Inferior parietal cortex (tissue), 1 donor: ENCODE data around the gene GPRASP1.
A peak's percentile ranks its signal among the peaks of the same experiment; 100 is the strongest.
"Not testable (repeated sequence)": the region's sequence is repeated elsewhere in the genome, so short reads cannot be mapped to it uniquely, and the experiment has no call there.

ENCODE experiments used
- DNase-seq: peaks from one replicate; pipeline ENCODE4 v3.0.0-alpha.2; 2016; ENCODE audit errors: extremely low spot score

GPRASP1 gene

DNA sequence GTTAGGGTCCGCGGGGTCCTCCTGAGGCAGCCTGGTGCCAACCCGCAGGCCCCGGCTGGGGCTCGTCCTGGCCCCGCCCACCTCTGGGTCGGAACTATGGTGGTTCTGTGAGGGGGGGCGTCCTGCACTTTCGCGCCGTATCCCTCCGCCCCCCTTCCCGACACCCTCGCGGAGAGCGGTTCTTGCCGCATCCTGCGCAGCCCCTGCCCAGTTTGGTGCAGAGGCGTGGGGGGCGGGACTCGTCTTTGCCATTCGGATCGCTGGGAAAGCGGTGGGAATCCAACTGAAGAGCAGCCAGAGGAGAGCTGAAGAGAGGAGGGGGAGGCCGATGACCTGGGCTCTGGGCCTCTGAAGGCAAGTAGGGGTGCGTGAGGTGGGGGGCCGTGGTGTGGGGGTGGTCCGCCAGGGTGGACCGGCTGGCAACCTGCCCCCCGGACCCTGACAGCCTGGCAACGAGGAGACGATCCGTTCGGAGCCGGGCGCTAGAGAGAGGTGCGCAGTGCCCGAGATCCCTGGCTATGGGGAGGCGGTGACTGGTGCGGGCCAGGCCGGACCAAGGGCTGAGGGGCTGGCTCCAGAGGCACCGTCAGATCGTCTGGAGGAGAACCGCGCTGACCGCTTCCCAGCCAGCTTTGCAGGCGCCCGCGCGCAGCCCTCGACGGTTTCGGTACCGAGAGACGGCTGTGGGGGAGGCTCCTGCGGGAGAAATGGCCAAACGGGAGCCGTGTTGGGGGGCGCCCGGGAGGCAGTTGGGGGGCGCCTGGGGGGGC is at the start of gene GPRASP1:
Gene GPRASP1 (plus strand): TSS at position 242 of the 770 bp plus-strand sequence. CDS start 2,431 bp downstream, outside the sequence.
- peak; percentile 35 for DNase-seq

GRCh38 chrX:102604327-102604726 is 47.0 kb upstream of the GPRASP1 start:
- no peak for DNase-seq

DNA sequence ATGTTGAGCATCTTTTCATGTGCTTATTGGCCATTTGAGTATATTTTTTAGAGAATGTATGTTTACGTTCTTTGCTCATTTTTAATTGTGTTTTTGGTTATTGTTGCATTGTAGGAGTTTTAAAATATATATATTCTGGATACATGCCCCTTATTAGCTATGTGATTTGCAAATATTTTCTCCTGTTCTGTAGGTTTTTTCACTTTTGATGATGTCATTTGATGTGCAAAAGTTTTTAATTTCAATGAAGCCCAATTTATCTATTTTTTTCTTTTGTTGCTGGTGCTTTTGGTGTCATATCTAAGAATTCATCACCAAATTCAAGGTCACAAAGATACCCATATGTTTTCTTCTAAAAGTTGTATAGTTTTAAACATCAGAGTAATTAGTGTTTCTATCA is 45.2 kb upstream of the GPRASP1 start:
- no peak for DNase-seq

DNA sequence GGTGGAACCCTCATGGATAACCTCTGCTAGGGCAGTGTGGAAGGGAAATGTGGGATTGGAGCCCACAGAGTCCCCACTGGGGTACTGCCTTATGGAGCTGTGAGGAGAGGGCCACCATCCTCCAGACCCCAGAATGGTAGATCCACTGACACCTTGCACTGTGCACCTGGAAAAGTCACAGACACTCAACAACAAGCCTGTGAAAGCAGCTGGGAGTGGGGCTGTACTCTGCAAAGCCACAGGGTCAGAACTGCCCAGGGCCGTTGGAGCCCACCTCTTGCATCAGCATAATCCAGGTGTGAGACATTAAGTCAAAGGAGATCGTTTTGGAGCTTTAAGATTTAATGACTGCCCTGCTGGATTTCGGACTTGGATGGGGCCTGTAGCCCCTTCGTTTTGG is 40.4 kb upstream of the GPRASP1 start:
- no peak for DNase-seq

- peak; percentile 22 for DNase-seq
Measured at GRCh38 chrX:102624105-102624504, 27.2 kb upstream of the GPRASP1 start.

DNA sequence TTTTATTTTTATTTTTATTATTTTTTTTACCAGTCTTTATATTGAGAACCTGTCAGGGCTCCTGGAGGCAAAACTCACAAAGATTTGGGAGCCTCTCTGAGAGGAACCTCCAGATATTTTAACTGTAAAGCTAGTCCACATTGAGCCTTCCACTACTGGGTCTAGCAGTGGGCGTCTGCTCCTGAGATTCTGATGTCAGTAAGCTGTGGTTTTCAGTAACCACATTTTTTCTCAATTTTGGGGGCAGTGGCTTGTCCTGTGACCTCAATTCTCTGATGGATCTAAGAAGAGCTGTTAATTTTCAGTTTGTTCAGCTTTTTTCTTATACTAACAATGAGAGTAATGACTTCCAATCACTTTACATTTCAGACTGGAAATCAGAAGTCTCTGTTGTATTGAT is 23.6 kb upstream of the GPRASP1 start:
- no peak for DNase-seq

GRCh38 chrX:102637561-102637960 is 13.7 kb upstream of the GPRASP1 start:
- no peak for DNase-seq

- DNase-seq: no peak
Measured at GRCh38 chrX:102650903-102651241, 411 bp upstream of the GPRASP1 start.

- peak; percentile 54 for DNase-seq
Measured at GRCh38 chrX:102652031-102652688, 877 bp downstream of the GPRASP1 start.

DNA sequence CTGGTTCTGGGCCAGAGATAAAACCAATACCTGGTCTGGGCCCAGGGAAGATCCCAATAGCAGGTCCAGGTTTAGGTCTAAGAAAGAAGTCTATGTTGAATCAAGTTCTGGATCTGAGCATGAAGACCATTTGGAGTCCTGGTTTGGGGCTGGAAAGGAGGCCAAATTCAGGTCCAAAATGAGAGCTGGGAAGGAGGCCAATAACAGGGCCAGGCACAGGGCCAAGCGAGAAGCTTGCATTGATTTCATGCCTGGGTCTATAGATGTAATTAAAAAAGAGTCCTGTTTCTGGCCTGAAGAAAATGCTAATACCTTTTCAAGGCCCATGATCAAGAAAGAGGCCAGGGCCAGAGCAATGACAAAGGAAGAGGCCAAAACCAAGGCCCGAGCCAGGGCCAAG is 3.4 kb downstream of the GPRASP1 start:
- no peak for DNase-seq

GRCh38 chrX:102658556-102658955 is 7.3 kb downstream of the GPRASP1 start:
- no peak for DNase-seq

DNA sequence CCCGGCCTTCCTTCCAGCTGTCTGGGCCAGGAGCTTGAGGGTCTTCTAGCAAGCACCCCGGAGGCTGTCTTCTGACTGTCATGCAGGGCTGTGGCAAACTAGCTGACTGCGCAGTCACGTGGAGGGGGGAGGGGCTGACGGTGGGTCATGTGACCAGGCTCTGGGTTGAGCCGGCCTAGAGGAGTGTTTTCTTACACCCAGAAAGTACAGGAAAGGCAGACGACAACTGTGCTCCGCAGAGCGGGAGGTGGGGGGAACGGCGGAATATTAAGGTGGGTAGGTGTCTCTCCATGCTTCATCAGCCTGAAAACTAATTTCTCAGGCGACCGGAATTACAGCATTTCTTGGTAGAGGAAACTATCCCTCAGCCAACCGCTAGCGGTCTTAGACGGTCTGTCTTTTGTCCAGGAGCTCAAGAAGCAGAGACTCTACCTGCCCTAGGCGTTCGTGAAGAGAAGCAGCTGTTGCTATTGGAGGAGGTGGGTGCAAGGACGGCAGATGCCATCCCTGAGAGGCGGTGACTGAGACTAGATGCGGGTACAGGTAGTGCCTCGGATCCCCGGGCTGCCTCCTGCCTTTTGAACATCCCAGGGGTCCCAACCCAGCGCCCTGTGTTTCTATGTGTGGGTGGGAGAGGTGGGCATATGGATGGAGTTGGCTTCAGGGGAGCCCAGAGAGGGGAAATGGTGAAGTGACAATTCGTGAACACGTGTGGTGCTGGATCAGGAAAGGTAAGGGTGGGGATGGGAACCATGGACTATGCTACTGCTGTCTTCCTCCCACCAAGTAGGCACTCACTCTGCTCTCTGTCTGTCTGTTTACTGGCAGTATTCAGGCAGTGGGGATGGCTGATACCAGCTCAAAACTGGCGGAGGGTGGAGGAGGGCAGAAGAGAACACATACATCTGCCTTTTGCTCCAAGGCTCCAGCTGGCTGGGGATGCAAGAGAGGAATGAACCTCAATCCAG is 8.8 kb downstream of the GPRASP1 start:
- peak; percentile 58 for DNase-seq

- not testable (repeated sequence) for DNase-seq
Measured at GRCh38 chrX:102663820-102664219, 12.5 kb downstream of the GPRASP1 start.

- DNase-seq: not testable (repeated sequence)
Measured at GRCh38 chrX:102667034-102667433, 15.8 kb downstream of the GPRASP1 start.

DNA sequence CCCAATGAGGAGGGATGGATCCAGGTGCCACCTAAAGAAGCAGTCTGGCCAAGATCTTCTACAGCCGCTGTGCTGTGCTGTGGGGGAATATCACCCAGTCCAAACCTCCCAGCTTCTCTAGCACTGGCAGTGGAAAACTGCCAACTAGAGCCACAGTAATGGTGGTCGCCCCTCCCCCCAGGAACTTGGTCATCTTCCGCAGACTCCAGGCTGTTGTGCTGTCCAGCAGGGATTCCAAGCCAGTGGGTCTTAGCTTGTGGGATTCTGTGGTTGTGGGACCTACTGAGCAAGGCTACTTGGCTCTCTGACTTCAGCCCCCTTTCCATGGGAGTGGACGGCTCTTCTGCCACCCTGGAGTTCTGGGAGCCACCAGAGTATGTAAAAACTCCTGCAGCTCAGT is 18.2 kb downstream of the GPRASP1 start:
- DNase-seq: no peak

GRCh38 chrX:102672856-102673255 is 21.6 kb downstream of the GPRASP1 start:
- DNase-seq: no peak

DNA sequence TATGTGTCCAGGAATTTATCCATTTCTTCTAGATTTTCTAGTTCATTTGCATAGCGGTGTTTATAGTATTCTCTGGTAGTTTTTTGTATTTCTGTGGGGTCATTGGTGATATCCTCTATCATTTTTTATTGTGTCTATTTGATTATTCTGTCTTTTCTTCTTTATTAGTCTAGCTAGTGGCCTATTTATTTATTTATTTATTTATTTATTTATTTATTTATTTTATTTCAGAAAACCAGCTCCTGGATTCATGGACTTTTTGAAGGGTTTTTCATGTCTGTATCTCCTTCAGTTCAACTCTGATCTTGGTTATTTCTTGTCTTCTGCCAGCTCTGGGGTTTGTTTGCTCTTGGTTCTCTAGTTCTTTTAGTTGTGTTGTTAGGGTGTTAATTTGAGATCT is 26.2 kb downstream of the GPRASP1 start:
- not testable (repeated sequence) for DNase-seq

DNA sequence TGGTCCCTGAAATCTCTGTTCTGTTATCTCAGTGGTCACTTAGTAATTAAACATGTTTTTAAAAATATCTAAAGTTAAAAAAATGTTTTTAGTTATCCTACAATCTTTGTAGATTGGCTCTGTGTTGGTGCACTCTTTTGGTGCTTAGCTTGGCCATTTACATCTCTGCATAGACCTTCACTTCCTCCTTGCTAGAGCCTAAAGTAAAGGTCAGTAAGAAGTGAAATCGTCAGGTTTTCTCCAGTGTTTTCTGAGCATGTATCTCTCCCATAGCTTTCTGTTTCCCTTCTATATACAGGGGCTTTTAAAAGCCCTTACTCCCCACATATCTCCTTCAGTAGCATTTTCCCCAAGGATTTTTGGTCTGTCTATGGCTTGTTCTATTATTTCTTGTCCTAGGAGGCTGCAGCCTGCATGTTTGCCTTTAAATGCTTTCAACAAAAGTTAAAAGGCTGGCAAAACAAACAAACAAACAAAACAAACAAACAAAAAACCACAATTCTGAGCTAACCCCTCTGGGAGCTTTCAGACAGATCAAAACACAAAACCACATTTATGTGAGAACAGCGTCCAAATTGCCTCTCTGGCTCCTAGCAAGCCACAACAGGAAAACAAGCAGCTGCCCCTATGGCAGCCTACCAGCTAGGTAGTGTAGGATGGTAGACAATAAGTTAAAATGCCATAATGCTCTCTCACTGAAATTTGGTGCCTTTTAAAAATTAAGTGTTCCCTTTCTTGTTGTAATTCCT is 33.7 kb downstream of the GPRASP1 start:
- DNase-seq: no peak

- no peak for DNase-seq
Measured at GRCh38 chrX:102694749-102695148, 43.5 kb downstream of the GPRASP1 start.

GRCh38 chrX:102696306-102696705 is 45.0 kb downstream of the GPRASP1 start:
- DNase-seq: no peak

GRCh38 chrX:102697494-102697893 is 46.2 kb downstream of the GPRASP1 start:
- no peak for DNase-seq
